Right ventricle myocardium superior (tissue), 1 donor: ENCODE results near the gene ASH1L. TPM values are rescaled to one million over a fixed set of nuclear protein-coding genes. Genes with fewer than 3 reads are reported as not detected.

Source experiments
- ATAC-seq: fragments of 200-7000 bp; cut with Tn5 transposase; one replicate; pipeline ENCODE4 v1.9.1; 2020; ENCODE audit warnings: mild to moderate bottlenecking; ENCODE audit not compliant: poor library complexity
- DNase-seq: peaks from one replicate; pipeline ENCODE4 v3.0.0-alpha.2; 2020
- intact Hi-C: fragments of 100-400 bp; cut with DNase I; formaldehyde crosslinking; loops from one replicate; pipeline ENCODE4 v1.11.2; 2022
- total RNA-seq: library from RNA; stranded (reverse); fragmentation: NEBNext Ultra II Directional; extraction: Animal tissue kit (Norgen Biotek cat#: 25700); gene quantifications from one replicate; pipeline ENCODE4 v1.2.1, GENCODE V29; 2021
- donor health status: DM: no; HTN: yes; CAD: no; lungs with severe emphysema.

The ASH1L gene
- total RNA-seq, 1 donor from 2014 or later, result 41.3 TPM

GRCh38 chr1:155322571-155322952 is 240.0 kb downstream of the ASH1L start:
- ATAC-seq, result no peak
- DNase-seq, result no peak
- intact Hi-C loops, result loop anchor here (5.0 kb wide), 2 partner anchors 45 to 70 kb away; partner anchors contain the start of gene HCN3

GRCh38 chr1:155321639-155322503 is 240.7 kb downstream of the ASH1L start:
- intact Hi-C loops, result loop anchor here (5.0 kb wide), 2 partner anchors 45 to 70 kb away; partner anchors contain the start of gene HCN3
- peak; percentile 42 for DNase-seq
- ATAC-seq, result no peak

GRCh38 chr1:155320661-155321617 is 241.7 kb downstream of the ASH1L start, which contains the start of gene RUSC1:
Gene RUSC1, plus strand, starts transcription at chr1:155320894. Its CDS starts 880 bp downstream, at chr1:155321774.
- intact Hi-C loops, result loop anchor here (5.0 kb wide), 2 partner anchors 44 to 69 kb away; partner anchors contain the start of gene HCN3
- peak; percentile 94 for DNase-seq
- ATAC-seq, result peak; percentile 51

GRCh38 chr1:155320252-155320651 is 242.4 kb downstream of the ASH1L start:
- DNase-seq, result no peak
- intact Hi-C loops, result loop anchor here (5.0 kb wide), 2 partner anchors 43 to 68 kb away; partner anchors contain the start of gene HCN3
- no peak for ATAC-seq

- ATAC-seq, result no peak
- intact Hi-C loops, result no loop called here
- no peak for DNase-seq
Measured at GRCh38 chr1:155319536-155319935, 243.1 kb downstream of the ASH1L start.

- intact Hi-C loops, result no loop called here
- DNase-seq (no peak), ATAC-seq (no peak)
Measured at GRCh38 chr1:155318082-155318481, 244.5 kb downstream of the ASH1L start.

- intact Hi-C loops, result no loop called here
- no peak for ATAC-seq
- no peak for DNase-seq
Measured at GRCh38 chr1:155316922-155317321, 245.7 kb downstream of the ASH1L start.

- intact Hi-C loops, result no loop called here
- DNase-seq (no peak), ATAC-seq (no peak)
Measured at GRCh38 chr1:155313261-155313660, 249.3 kb downstream of the ASH1L start.

GRCh38 chr1:155309423-155310021 is 253.1 kb downstream of the ASH1L start:
- DNase-seq (peak; percentile 65), ATAC-seq (no peak)
- intact Hi-C loops, result no loop called here

GRCh38 chr1:155308493-155309422 is 253.8 kb downstream of the ASH1L start, which contains the start of gene FDPS:
Gene FDPS, plus strand, starts transcription at chr1:155308866. Its CDS starts 924 bp downstream, at chr1:155309790.
- intact Hi-C loops, result no loop called here

GRCh38 chr1:155307247-155307740 is 255.3 kb downstream of the ASH1L start:
- intact Hi-C loops, result no loop called here
- ATAC-seq (no peak), DNase-seq (no peak)

More at GRCh38 chr1:155308493-155309422, 253.8 kb downstream of the ASH1L start, which contains the start of gene FDPS:
- peak; percentile 100 for ATAC-seq
- peak; percentile 99 for DNase-seq

- intact Hi-C loops, result no loop called here
- DNase-seq (no peak), ATAC-seq (no peak)
Measured at GRCh38 chr1:155305881-155306391, 256.7 kb downstream of the ASH1L start.

- no peak for ATAC-seq
- intact Hi-C loops, result no loop called here
Measured at GRCh38 chr1:155304558-155305063, 258.0 kb downstream of the ASH1L start.

GRCh38 chr1:155301342-155301841 is 261.2 kb downstream of the ASH1L start, which contains the start of gene PKLR:
Gene PKLR, minus strand, starts transcription at chr1:155301438. Its CDS starts 43 bp downstream, at chr1:155301395.
- no peak for DNase-seq
- no peak for ATAC-seq
- intact Hi-C loops, result no loop called here

More at GRCh38 chr1:155304558-155305063, 258.0 kb downstream of the ASH1L start:
- no peak for DNase-seq

GRCh38 chr1:155300553-155301329 is 261.9 kb downstream of the ASH1L start:
- intact Hi-C loops, result no loop called here
- DNase-seq (no peak), ATAC-seq (no peak)

GRCh38 chr1:155300024-155300423 is 262.6 kb downstream of the ASH1L start:
- ATAC-seq (no peak), DNase-seq (no peak)
- intact Hi-C loops, result no loop called here
